Astrocyte (in vitro differentiated cells and primary cell): Measurements from ENCODE around the gene SEMA4C. TPM values are rescaled to one million over a fixed set of nuclear protein-coding genes. Genes with fewer than 3 reads are reported as not detected.

ENCODE experiments used
- DNase-seq: peaks from one replicate; pipeline ENCODE4 v3.0.0-alpha.2; 2010; ENCODE audit warnings: low read depth
- FAIRE-seq: peaks from 2 replicates; lab custom pipeline; 2011; peaks lifted over from hg19 to GRCh38; lab: Jason Lieb, UNC
- H2AFZ ChIP-seq: 2 replicates; pipeline ENCODE4 v1.6.0; 2012; ENCODE audit warnings: low read depth, low read length, inconsistent platforms
- H3K27ac ChIP-seq: 2 replicates; pipeline ENCODE4 v1.5.1; 2011; ENCODE audit warnings: low read depth, low read length, inconsistent platforms
- H3K27me3 ChIP-seq: 2 replicates; pipeline ENCODE4 v1.6.0; 2011; ENCODE audit warnings: low read length, inconsistent platforms; ENCODE audit not compliant: insufficient read depth
- H3K36me3 ChIP-seq: 2 replicates; pipeline ENCODE4 v1.5.1; 2011; ENCODE audit warnings: low read length, inconsistent platforms; ENCODE audit not compliant: insufficient read depth
- H3K4me1 ChIP-seq: 2 replicates; pipeline ENCODE4 v1.5.1; 2011; ENCODE audit warnings: low read length, inconsistent platforms; ENCODE audit not compliant: insufficient read depth
- H3K4me2 ChIP-seq: 2 replicates; pipeline ENCODE4 v1.6.0; 2012; ENCODE audit warnings: low read length, inconsistent platforms
- H3K4me3 ChIP-seq: 2 replicates; pipeline ENCODE4 v1.5.1; 2011; ENCODE audit warnings: low read depth, mild to moderate bottlenecking, low read length, inconsistent platforms; ENCODE audit not compliant: insufficient read depth
- H3K79me2 ChIP-seq: 2 replicates; pipeline ENCODE4 v1.6.0; 2012; ENCODE audit warnings: mild to moderate bottlenecking, low read length, inconsistent platforms; ENCODE audit not compliant: insufficient read depth
- H3K9ac ChIP-seq: 2 replicates; pipeline ENCODE4 v1.6.0; 2012; ENCODE audit warnings: mild to moderate bottlenecking, low read length, inconsistent platforms
- H3K9me3 ChIP-seq: 2 replicates; pipeline ENCODE4 v1.5.1; 2012; ENCODE audit warnings: low read depth, mild to moderate bottlenecking, low read length, inconsistent platforms; ENCODE audit not compliant: insufficient read depth
- H4K20me1 ChIP-seq: 2 replicates; pipeline ENCODE4 v1.6.0; 2012; ENCODE audit warnings: low read length, inconsistent platforms; ENCODE audit not compliant: insufficient read depth
- H3K27ac Mint-ChIP-seq: one replicate; pipeline ENCODE4 v1.8.0; 2021; ENCODE audit warnings: mild to moderate bottlenecking, mixed read lengths; ENCODE audit not compliant: unreplicated experiment
- H3K27me3 Mint-ChIP-seq: one replicate; pipeline ENCODE4 v1.8.0; 2021; ENCODE audit warnings: low read depth, mixed read lengths; ENCODE audit not compliant: unreplicated experiment
- H3K36me3 Mint-ChIP-seq: one replicate; pipeline ENCODE4 v1.8.0; 2021; ENCODE audit warnings: low read depth, mixed read lengths; ENCODE audit not compliant: unreplicated experiment
- H3K4me1 Mint-ChIP-seq: one replicate; pipeline ENCODE4 v1.8.0; 2021; ENCODE audit warnings: low read depth, mixed read lengths; ENCODE audit not compliant: unreplicated experiment
- H3K4me3 Mint-ChIP-seq: one replicate; pipeline ENCODE4 v1.8.0; 2021; ENCODE audit warnings: mild to moderate bottlenecking, moderate library complexity, mixed read lengths; ENCODE audit not compliant: unreplicated experiment
- H3K9me3 Mint-ChIP-seq: one replicate; pipeline ENCODE4 v1.8.0; 2021; ENCODE audit warnings: mild to moderate bottlenecking, mixed read lengths; ENCODE audit not compliant: unreplicated experiment
- EZH2 ChIP-seq: IDR thresholded peaks from 2 replicates; pipeline ENCODE4 v1.6.1; 2012; ENCODE audit warnings: mild to moderate bottlenecking, low read length, inconsistent platforms; ENCODE audit not compliant: insufficient read depth
- total RNA-seq: library from RNA; stranded (reverse); gene quantifications from 2 replicates; pipeline ENCODE4 v1.2.1, GENCODE V29; 2021
- TF ChIP-seq, protein P1 (sequence below): IDR thresholded peaks from 2 replicates; pipeline ENCODE4 v1.5.1; 2011; ENCODE audit warnings: low read depth, mild to moderate bottlenecking, inconsistent platforms, low read length, moderate library complexity; ENCODE audit not compliant: insufficient read depth

Gene SEMA4C
- total RNA-seq, 1 donor from 2014 or later, result 32.8 TPM

GRCh38 chr2:96877042-96877451 is 7.2 kb upstream of the SEMA4C start:
- no peaks in the 10 kb centered on the region for H4K20me1 ChIP-seq
- H3K79me2 ChIP-seq, result no peaks in the 10 kb centered on the region
- no peak overlapping the region for H3K4me3 Mint-ChIP-seq
- H3K4me1 ChIP-seq, result peaks cover 5% of the 10 kb centered on the region
- no peak overlapping the region for H3K9ac ChIP-seq
- H3K36me3 Mint-ChIP-seq, result no peaks in the 10 kb centered on the region
- FAIRE-seq (no peak), DNase-seq (no peak)
- no peak overlapping the region for H2AFZ ChIP-seq
- no peaks in the 10 kb centered on the region for H3K9me3 Mint-ChIP-seq
- no peaks in the 10 kb centered on the region for H3K36me3 ChIP-seq
- H3K27me3 Mint-ChIP-seq, result peaks cover 7% of the 10 kb centered on the region
- no peak overlapping the region for H3K4me2 ChIP-seq
- peaks cover 27% of the 10 kb centered on the region for H3K4me1 Mint-ChIP-seq
- TF ChIP-seq EZH2, result no peak
- TF ChIP-seq, protein P1, sequence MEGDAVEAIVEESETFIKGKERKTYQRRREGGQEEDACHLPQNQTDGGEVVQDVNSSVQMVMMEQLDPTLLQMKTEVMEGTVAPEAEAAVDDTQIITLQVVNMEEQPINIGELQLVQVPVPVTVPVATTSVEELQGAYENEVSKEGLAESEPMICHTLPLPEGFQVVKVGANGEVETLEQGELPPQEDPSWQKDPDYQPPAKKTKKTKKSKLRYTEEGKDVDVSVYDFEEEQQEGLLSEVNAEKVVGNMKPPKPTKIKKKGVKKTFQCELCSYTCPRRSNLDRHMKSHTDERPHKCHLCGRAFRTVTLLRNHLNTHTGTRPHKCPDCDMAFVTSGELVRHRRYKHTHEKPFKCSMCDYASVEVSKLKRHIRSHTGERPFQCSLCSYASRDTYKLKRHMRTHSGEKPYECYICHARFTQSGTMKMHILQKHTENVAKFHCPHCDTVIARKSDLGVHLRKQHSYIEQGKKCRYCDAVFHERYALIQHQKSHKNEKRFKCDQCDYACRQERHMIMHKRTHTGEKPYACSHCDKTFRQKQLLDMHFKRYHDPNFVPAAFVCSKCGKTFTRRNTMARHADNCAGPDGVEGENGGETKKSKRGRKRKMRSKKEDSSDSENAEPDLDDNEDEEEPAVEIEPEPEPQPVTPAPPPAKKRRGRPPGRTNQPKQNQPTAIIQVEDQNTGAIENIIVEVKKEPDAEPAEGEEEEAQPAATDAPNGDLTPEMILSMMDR, result no peak
- H3K4me3 ChIP-seq, result no peak overlapping the region
- peaks cover 4% of the 10 kb centered on the region for H3K27me3 ChIP-seq
- H3K27ac ChIP-seq, result no peak overlapping the region
- no peak overlapping the region for H3K27ac Mint-ChIP-seq
- no peaks in the 10 kb centered on the region for H3K9me3 ChIP-seq

DNA sequence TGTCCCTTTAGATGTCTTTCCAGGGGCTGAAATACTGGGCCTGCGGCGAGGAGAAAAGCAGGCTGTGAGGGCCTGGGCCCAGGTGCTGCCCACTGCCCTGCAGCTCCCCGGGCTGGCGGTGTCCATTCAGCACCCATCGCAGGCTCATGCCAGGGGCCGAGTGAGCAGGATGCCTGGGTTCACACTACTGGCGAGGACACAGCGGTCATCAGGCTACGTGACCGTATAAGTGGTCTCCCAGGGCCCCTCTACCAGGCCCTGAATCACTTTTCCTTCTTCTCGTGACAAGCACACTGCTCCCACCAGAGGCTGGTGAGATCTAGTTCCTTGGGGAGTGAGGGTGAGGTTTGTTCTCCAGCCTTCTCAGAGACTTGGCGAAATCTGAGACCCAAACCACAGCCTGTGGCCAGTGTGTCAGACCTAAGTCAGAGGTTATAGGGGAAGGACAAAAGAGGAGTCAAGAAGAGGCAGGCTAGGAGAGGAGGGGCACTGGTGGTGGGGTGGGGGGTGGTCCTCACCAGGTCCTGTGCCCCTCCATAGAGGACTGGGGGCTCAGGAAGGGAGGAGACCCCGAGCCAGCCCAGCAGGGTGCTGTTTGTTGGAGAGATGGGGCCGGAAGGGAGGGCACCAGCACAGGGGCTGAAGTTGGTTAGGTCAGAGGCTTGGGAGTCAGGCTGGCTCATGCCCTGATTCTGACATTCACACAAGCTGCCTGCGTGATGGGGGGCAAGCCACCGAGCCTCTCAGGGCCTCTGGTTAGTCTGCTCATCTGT is 6.6 kb upstream of the SEMA4C start:
- H3K4me2 ChIP-seq, result no peak overlapping the region
- H3K4me1 ChIP-seq, result peaks cover 5% of the 10 kb centered on the region
- H3K79me2 ChIP-seq, result no peaks in the 10 kb centered on the region
- no peak overlapping the region for H2AFZ ChIP-seq
- Mint-ChIP-seq H3K9me3 (no peaks in the 10 kb centered on the region), H3K27me3 (peaks cover 7% of the 10 kb centered on the region), H3K36me3 (no peaks in the 10 kb centered on the region), H3K27ac (no peak overlapping the region), H3K4me3 (no peak overlapping the region), H3K4me1 (peaks cover 26% of the 10 kb centered on the region)
- DNase-seq (no peak), FAIRE-seq (no peak)
- H3K4me3 ChIP-seq, result no peak overlapping the region
- TF ChIP-seq, protein P1, result no peak
- TF ChIP-seq EZH2, result no peak
- no peaks in the 10 kb centered on the region for H3K36me3 ChIP-seq
- H3K27ac ChIP-seq, result no peak overlapping the region
- no peaks in the 10 kb centered on the region for H4K20me1 ChIP-seq
- H3K9me3 ChIP-seq, result no peaks in the 10 kb centered on the region
- H3K27me3 ChIP-seq, result no peaks in the 10 kb centered on the region
- no peak overlapping the region for H3K9ac ChIP-seq
